Right cardiac atrium (tissue), 5 donors: Measurements from ENCODE around the gene AANAT. TPM values are rescaled to one million over a fixed set of nuclear protein-coding genes. Genes with fewer than 3 reads are reported as not detected.

Source experiments
- ATAC-seq, 2 donors: fragments of 200-7000 bp; cut with Tn5 transposase; one replicate each; pipeline versions ENCODE4 v1.8.0 to v1.9.1; 2020; ENCODE audit warnings: moderate library complexity in 2 of 2, mild to moderate bottlenecking in 1 of 2
- DNase-seq, 3 donors: peaks; one replicate each; pipeline ENCODE4 v3.0.0-alpha.2; 2020
- H3K27ac ChIP-seq: one replicate; pipeline ENCODE4 v1.5.1; 2013; ENCODE audit warnings: mild to moderate bottlenecking, low read length, control low read depth, moderate library complexity
- H3K27me3 ChIP-seq: one replicate; pipeline ENCODE4 v1.6.1; 2013; ENCODE audit not compliant: control insufficient read depth, insufficient read depth
- H3K4me1 ChIP-seq: one replicate; pipeline ENCODE4 v1.6.1; 2013; ENCODE audit warnings: low read length; ENCODE audit not compliant: control insufficient read depth, insufficient read depth
- H3K4me3 ChIP-seq: one replicate; pipeline ENCODE4 v1.5.1; 2013; ENCODE audit warnings: low read length, control low read depth
- H3K9me3 ChIP-seq: one replicate; pipeline ENCODE4 v1.6.1; 2013; ENCODE audit warnings: low read length; ENCODE audit not compliant: control insufficient read depth
- WGBS: extraction: QIAGEN DNeasy Blood & Tissue Kit; methylation state at CpG from one replicate; pipeline ENCODE4 v1.1.7; 2013; 5-methylcytosine and 5-hydroxymethylcytosine counted together
- intact Hi-C, 4 donors: fragments of 100-400 bp; cut with DNase I; formaldehyde crosslinking; loops; one replicate each; pipeline versions ENCODE4 v1.11.0 to v1.14.0; 2022 to 2023
- polyA plus RNA-seq: library from polyadenylated mRNA; stranded (reverse); fragments of 200-250 nt; gene quantifications from one replicate; pipeline ENCODE4 v1.2.3, GENCODE V29; 2013
- total RNA-seq, 4 donors: library from RNA; stranded (reverse); fragmentation: NEBNext Ultra II Directional; extraction: Animal tissue kit (Norgen Biotek cat#: 25700); gene quantifications; one replicate each; pipeline ENCODE4 v1.2.1, GENCODE V29; 2021
- donor health status: healthy with polysubstance abuse.
- donor health status: DM: no; HTN: yes; CAD: no.
- donor health status: DM: no; HTN: no; CAD: no.
- donor health status: DM: no; HTN: yes; CAD: no; lungs with severe emphysema.
- donor health status: DM: yes; HTN: yes; CAD: no.

AANAT gene
- total and polyA plus RNA-seq, 5 donors = not detected

DNA sequence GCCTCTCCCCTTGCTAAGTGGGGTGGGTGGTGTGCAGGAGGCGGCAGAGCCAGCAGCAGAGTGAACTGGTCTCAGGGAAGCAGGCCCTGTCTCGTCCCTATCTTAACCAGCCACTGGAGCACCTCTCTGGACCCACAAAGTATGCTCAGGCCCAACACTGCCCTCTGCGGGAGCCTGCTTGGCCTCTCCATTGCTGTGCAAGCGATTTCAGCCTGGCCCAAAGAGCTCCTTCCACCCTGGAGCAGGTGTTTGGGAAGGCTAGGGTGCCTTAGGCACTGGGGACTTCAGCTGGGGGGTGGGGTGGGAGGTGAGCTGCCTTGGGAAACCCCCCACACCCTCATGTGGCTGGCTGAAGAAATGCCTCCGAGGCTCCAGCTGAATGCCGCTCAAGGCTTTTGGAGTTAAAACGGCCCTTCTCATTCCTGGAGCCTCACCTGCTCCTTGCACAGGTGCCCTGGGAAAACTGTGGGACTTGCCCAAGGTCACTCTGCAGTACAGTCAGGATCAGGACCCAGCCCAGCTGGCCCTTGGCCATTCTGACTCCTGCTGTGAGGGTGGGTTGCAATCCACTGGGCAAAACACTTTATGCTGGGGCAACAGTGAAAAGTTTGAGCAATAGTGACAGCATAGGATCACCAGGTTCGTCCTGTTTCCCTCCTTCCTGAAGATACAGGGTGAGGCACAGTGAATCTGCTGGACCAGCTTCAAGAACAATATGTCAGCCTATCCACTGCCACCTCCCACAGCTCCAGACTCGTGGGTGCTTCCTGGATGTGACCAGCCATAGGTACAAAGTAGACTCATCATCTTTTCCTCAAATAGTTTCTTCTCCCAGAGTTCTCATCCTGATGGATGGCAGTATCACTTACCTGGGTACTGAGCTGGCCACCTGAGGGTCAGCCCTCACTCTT is 8.6 kb upstream of the AANAT start:
- Histone ChIP-seq H3K9me3 (no peaks in the 10 kb centered on the region), H3K27me3 (no peaks in the 10 kb centered on the region), H3K4me1 (no peaks in the 10 kb centered on the region), H3K27ac (no peak overlapping the region), H3K4me3 (no peak overlapping the region)
- intact Hi-C loops = loop anchor here in 2 of 4 donors (5.0 to 10.0 kb wide), 2 partner anchors 52 to 54 kb away; no protein-coding TSS in a partner anchor
- ATAC-seq = peak; percentile 67 to 70
- peak in 2 of 3 donors; percentile 74 to 80 for DNase-seq
- WGBS = 47% methylated on average over 9 of the region's 9 CpGs

DNA sequence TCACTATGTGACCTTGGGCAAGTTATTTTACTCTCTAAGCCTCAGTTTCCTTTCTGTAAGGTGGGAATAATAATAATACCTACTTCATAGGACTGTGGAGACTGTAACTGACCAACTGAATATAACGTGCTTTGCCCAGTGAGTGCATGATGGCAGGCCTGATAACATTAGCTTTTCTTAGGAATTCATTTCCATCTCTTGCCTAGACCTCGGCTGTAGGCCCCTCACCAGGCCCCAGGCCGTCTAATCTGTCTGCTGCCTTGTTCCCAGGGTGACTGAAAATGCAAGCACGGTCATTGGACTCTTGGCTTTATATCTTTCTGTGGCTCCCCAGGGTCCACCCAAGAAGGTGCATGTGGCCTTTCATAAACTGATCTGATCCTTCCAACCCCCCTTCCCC is 7.7 kb upstream of the AANAT start:
- H3K4me3 ChIP-seq = no peak overlapping the region
- ATAC-seq (no peak), DNase-seq (no peak)
- no peaks in the 10 kb centered on the region for H3K27me3 ChIP-seq
- H3K27ac ChIP-seq = no peak overlapping the region
- H3K9me3 ChIP-seq = no peaks in the 10 kb centered on the region
- intact Hi-C loops = loop anchor here in 2 of 4 donors (5.0 to 10.0 kb wide), 3 partner anchors 52 to 152 kb away; partner anchors contain the start of gene QRICH2 (in 1 of the 2)
- WGBS = 79% methylated on average over 4 of the region's 4 CpGs
- no peaks in the 10 kb centered on the region for H3K4me1 ChIP-seq

DNA sequence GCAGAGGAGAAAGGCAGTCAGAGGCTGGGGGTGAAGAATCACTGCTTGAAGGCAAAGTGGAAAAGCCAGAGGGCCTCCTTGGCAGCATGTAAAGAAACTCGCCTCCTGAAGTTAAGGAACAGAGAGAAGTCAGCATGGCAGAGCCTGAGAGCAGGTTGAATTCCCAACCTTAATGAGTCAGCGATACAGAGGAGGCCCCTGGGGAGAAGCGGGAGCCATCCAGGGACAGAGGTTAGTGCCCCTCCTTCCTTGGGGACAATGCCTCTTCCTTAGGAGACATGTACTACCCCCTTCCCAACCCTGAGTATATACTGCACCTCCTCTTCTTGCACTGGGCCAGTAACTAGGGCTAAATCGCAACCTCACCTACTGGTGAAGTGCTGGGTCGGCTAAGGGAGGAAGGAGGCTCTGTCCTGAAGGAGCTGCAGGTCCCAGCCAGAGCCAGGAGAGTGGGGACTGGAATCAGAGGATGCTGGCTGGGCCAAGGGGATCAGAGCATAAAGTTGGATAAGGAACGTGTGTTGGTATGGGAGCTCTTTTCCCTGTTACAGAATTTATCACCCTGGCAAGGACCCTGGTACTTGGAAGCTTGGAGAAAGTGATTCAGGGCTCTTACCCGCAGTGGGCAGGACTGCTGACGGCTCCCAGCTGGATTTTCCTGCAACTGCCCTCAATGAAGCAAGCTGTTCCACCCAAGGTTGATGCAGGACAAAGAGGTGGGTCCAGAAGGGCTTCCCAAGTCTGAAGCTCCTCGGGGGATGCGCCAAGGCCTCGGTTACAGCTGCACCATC is 5.4 kb upstream of the AANAT start:
- Histone ChIP-seq H3K27ac (no peak overlapping the region), H3K4me3 (no peak overlapping the region), H3K9me3 (no peaks in the 10 kb centered on the region), H3K4me1 (peaks cover 2% of the 10 kb centered on the region), H3K27me3 (no peaks in the 10 kb centered on the region)
- ATAC-seq (no peak), DNase-seq (peak in 1 of 3 donors; percentile 10)
- intact Hi-C loops = loop anchor here in 1 of 4 donors (5.0 kb wide), 1 partner anchor 155 kb away; the partner anchor contains the start of gene QRICH2
- 81% methylated on average over 11 of the region's 11 CpGs for WGBS

DNA sequence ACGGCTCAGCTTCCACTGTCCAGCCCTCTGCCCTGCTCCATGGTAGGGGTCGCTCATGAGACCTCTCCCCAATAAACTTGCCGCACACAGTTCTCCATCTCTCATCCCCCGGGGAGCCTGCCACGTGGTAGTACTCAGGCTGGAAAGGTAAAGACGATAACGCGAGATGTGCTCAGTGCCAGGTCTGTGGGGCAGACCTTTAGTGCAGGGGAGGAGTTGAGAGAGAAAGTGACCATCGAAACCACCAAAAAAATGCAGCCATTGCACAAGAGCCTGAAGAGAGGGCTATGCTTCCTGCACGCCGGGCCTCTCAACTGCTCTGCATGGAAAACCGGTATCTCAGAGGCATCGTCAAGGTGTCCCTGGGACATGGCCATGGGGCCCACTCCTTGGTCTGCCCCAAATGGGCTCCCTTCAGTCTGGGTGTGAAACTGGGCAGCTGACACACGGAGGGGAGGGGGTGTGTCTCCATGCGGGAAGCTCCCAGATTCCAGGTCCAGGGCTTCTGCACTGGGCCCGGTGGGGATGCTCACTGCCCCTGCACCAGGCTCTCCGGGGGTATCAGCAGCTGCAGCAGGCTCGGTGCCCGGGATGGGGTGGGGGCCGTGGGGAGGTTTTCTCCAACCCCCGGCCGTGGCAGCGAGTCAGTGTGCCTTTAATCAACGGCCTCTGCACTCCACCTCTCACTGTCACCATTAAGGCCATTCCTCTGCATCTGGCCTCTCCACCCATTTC is 4.7 kb upstream of the AANAT start:
- DNase-seq = peak in 2 of 3 donors; percentile 20 to 52
- no peak for ATAC-seq
- H3K9me3 ChIP-seq = no peaks in the 10 kb centered on the region
- 83% methylated on average over 24 of the region's 24 CpGs for WGBS
- no peak overlapping the region for H3K4me3 ChIP-seq
- intact Hi-C loops = loop anchor here in 1 of 4 donors (5.0 kb wide), 1 partner anchor 155 kb away; the partner anchor contains the start of gene QRICH2
- H3K4me1 ChIP-seq = peaks cover 2% of the 10 kb centered on the region
- no peaks in the 10 kb centered on the region for H3K27me3 ChIP-seq
- H3K27ac ChIP-seq = no peak overlapping the region

DNA sequence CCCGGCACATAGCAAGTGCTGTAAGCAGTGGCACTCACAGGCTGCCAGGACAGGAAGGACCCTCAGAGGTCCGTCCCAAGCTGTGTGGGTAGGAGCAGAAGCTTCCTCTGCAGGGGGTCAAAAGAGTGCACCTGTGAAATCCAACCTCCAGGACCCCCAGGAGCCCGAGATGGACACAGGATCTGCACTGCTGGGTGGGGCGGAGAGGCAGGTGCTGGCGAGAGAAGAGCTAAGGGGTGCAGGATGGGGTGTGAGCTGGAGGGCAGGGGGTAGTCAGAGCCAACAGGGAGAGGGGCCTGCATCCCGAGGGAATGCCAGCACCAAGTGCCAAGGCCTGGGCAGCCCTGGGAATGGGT is 650 bp upstream of the AANAT start:
- WGBS = 90% methylated on average over 6 of the region's 6 CpGs
- Histone ChIP-seq H3K4me1 (peaks cover 2% of the 10 kb centered on the region), H3K27ac (no peak overlapping the region), H3K27me3 (no peaks in the 10 kb centered on the region), H3K9me3 (no peaks in the 10 kb centered on the region), H3K4me3 (no peak overlapping the region)
- DNase-seq (peak in 2 of 3 donors; percentile 45 to 53), ATAC-seq (no peak)
- intact Hi-C loops = loop anchor here in 3 of 4 donors (1.0 to 5.0 kb wide), 2 partner anchors 40 to 41 kb away; no protein-coding TSS in a partner anchor

DNA sequence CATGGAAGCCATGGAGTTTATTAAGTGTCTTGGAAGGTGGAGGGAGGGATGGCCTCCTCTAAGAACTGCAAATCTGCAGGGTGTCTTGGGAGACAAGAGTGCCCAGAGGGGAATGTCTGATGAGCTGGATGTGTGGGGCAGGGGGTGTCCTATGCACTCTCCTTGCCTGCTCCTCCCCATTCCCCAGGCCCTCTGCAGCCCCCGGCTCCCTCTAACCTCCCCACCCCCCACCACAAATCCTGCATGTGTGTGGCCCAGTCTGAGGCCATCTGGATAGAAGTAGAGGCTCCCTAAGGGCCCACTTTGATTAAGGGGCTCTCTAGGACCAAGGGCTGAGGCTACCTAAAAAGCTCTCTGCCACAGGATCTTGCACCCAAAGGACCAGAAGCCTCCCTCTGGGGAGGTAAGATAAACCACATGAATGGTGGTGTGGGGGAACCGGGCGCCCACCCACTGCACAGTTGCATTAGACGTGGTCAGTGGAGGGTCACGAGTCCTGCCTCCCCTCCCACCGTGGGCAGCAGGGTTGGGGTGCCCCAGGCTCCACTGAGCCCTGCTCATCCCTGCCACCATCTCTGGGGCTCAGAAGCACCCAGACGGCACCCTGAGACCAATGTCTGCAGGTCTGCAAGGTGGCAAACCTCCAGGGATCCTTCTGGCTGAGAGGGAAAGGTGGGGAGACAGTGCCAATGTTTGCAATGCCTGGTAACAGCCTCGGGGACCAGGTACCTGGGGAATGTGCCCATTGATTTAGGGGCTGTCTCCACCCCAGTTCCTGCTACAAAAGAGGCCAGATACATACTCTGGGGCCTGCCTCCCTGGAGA is 618 bp downstream of the AANAT start:
- no peaks in the 10 kb centered on the region for H3K9me3 ChIP-seq
- H3K4me1 ChIP-seq = peaks cover 2% of the 10 kb centered on the region
- DNase-seq (peak in 1 of 3 donors; percentile 23), ATAC-seq (no peak)
- intact Hi-C loops = loop anchor here in 1 of 4 donors (5.0 kb wide), 1 partner anchor 39 kb away; no protein-coding TSS in a partner anchor
- H3K27ac ChIP-seq = no peak overlapping the region
- WGBS = 80% methylated on average over 8 of the region's 8 CpGs
- H3K4me3 ChIP-seq = no peak overlapping the region
- H3K27me3 ChIP-seq = no peaks in the 10 kb centered on the region

DNA sequence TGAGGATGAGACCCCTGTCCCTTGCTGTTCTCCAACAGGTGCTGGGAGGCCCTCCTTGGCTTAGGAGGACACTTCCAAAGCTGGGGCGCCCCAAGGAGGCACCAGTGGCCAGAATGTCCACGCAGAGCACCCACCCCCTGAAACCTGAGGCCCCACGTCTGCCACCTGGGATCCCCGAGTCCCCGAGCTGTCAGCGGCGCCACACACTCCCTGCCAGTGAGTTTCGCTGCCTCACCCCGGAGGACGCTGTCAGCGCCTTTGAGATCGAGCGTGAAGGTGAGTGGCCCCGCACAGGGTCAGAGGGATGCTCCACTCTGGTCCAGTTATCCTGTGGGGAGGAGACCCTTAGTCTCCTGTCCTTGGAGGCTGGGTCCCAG is 1.2 kb downstream of the AANAT start:
- intact Hi-C loops = loop anchor here in 1 of 4 donors (5.0 kb wide), 1 partner anchor 39 kb away; no protein-coding TSS in a partner anchor
- H3K27ac ChIP-seq = no peak overlapping the region
- no peaks in the 10 kb centered on the region for H3K27me3 ChIP-seq
- DNase-seq = peak in 2 of 3 donors; percentile 27 to 58
- H3K4me3 ChIP-seq = no peak overlapping the region
- 91% methylated on average over 14 of the region's 14 CpGs for WGBS
- H3K9me3 ChIP-seq = no peaks in the 10 kb centered on the region
- no peak for ATAC-seq
- peaks cover 2% of the 10 kb centered on the region for H3K4me1 ChIP-seq

DNA sequence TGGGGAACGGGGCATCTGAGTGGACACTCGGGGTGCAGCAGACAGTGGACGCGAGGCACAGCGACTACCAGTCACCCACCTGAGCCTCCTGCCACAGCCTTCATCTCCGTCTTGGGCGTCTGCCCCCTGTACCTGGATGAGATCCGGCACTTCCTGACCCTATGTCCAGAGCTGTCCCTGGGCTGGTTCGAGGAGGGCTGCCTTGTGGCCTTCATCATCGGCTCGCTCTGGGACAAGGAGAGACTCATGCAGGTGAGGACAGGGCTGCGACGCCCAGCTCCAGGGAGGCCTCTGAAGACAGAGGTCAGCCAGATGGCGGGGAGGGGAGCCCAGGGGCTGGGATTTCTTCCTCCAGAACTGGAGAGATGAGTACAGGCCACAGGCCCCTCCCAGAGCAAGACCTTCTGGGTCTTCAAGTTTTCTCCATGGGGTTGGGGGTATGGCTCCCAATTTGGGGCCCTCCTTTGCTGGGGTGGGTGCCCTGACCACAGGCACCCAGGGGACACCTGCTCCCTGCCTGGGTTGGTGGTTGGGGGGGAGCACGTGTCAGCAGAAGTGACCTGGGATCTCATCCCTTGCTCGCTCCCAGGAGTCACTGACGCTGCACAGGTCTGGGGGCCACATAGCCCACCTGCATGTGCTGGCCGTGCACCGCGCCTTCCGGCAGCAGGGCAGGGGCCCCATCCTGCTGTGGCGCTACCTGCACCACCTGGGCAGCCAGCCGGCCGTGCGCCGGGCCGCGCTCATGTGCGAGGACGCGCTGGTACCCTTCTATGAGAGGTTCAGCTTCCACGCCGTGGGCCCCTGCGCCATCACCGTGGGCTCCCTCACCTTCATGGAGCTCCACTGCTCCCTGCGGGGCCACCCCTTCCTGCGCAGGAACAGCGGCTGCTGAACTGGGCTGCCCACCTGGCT is 1.9 kb downstream of the AANAT start:
- H3K4me3 ChIP-seq = no peak overlapping the region
- intact Hi-C loops = loop anchor here in 1 of 4 donors (5.0 kb wide), 1 partner anchor 38 kb away; no protein-coding TSS in a partner anchor
- ATAC-seq (no peak), DNase-seq (peak in 2 of 3 donors; percentile 42 to 60)
- H3K4me1 ChIP-seq = peaks cover 2% of the 10 kb centered on the region
- 93% methylated on average over 38 of the region's 38 CpGs for WGBS
- H3K9me3 ChIP-seq = no peaks in the 10 kb centered on the region
- no peak overlapping the region for H3K27ac ChIP-seq
- H3K27me3 ChIP-seq = no peaks in the 10 kb centered on the region
